MM.1S (cell line): ENCODE data around the gene OSBP2.

ENCODE experiments used
- DNase-seq: peaks from one replicate; pipeline ENCODE4 v3.0.0-alpha.2; 2015
- H2AFZ ChIP-seq: fragments of 300-600 bp; sonication (generic); 2 replicates; pipeline ENCODE4 v1.6.0; 2016; ENCODE audit warnings: antibody characterized with exemption, low read length
- H3F3A ChIP-seq: fragments of 300-600 bp; sonication (generic); 2 replicates; pipeline ENCODE4 v1.6.1; 2016; ENCODE audit warnings: mild to moderate bottlenecking, antibody characterized with exemption, low read length, moderate library complexity, mixed read lengths; ENCODE audit not compliant: insufficient read depth
- H3K27ac ChIP-seq: fragments of 300-600 bp; sonication (generic); 2 replicates; pipeline ENCODE4 v1.5.1; 2016; ENCODE audit warnings: mild to moderate bottlenecking, low read length
- H3K27me3 ChIP-seq: fragments of 300-600 bp; sonication (generic); replicated peaks from 2 replicates; pipeline ENCODE4 v1.6.0; 2016; ENCODE audit warnings: low read length; ENCODE audit not compliant: insufficient read depth
- H3K36me3 ChIP-seq: fragments of 300-600 bp; sonication (generic); replicated peaks from 2 replicates; pipeline ENCODE4 v1.6.1; 2016; ENCODE audit warnings: mild to moderate bottlenecking, low read length, mixed read lengths; ENCODE audit not compliant: insufficient read depth
- H3K4me1 ChIP-seq: fragments of 300-600 bp; sonication (generic); 2 replicates; pipeline ENCODE4 v1.6.1; 2016; ENCODE audit warnings: low read length, mixed read lengths
- H3K4me2 ChIP-seq: fragments of 300-600 bp; sonication (generic); 2 replicates; pipeline ENCODE4 v1.6.0; 2016; ENCODE audit warnings: low read depth, low read length
- H3K4me3 ChIP-seq: fragments of 300-600 bp; sonication (generic); 2 replicates; pipeline ENCODE4 v1.5.1; 2016; ENCODE audit warnings: low read length, mixed read lengths
- H3K79me2 ChIP-seq: fragments of 300-600 bp; sonication (generic); 2 replicates; pipeline ENCODE4 v1.6.1; 2016; ENCODE audit warnings: mixed run types, low read length, mixed read lengths
- H3K9ac ChIP-seq: fragments of 300-600 bp; sonication (generic); 2 replicates; pipeline ENCODE4 v1.6.1; 2016; ENCODE audit warnings: low read length, mixed read lengths
- H3K9me2 ChIP-seq: fragments of 300-600 bp; sonication (generic); replicated peaks from 2 replicates; pipeline ENCODE4 v1.6.1; 2016; ENCODE audit warnings: mild to moderate bottlenecking, low read length, mixed read lengths; ENCODE audit not compliant: insufficient read depth
- H3K9me3 ChIP-seq: fragments of 300-600 bp; sonication (generic); replicated peaks from 2 replicates; pipeline ENCODE4 v1.6.1; 2016; ENCODE audit warnings: mild to moderate bottlenecking, low read length, mixed read lengths; ENCODE audit not compliant: insufficient read depth
- H4K20me1 ChIP-seq: fragments of 300-600 bp; sonication (generic); 2 replicates; pipeline ENCODE4 v1.6.1; 2016; ENCODE audit warnings: mild to moderate bottlenecking, low read length, moderate library complexity, mixed read lengths; ENCODE audit not compliant: insufficient read depth
- EZH2 ChIP-seq: fragments of 300-600 bp; sonication (generic); optimal IDR thresholded peaks from 2 replicates; pipeline ENCODE3; 2017; ENCODE audit warnings: low read depth, mild to moderate bottlenecking, antibody characterized with exemption, low read length, mixed read lengths
- EZH2phosphoT487 ChIP-seq: fragments of 300-600 bp; sonication (generic); IDR thresholded peaks from 2 replicates; pipeline ENCODE4 v1.6.1; 2018; ENCODE audit warnings: antibody characterized with exemption, low read length
- TF ChIP-seq, protein P1 (sequence below): fragments of 300-600 bp; sonication (generic); IDR thresholded peaks from 2 replicates; pipeline ENCODE4 v1.5.1; 2016; ENCODE audit warnings: antibody characterized with exemption, low read length, mixed read lengths

The OSBP2 gene

GRCh38 chr22:30652852-30653251, 41.8 kb upstream of the OSBP2 start:
- no peaks in the 10 kb centered on the region for H3K79me2 ChIP-seq
- H3K4me1 ChIP-seq: no peaks in the 10 kb centered on the region
- H3K4me2 ChIP-seq: no peak overlapping the region
- no peaks in the 10 kb centered on the region for H3K36me3 ChIP-seq
- H3K4me3 ChIP-seq: no peak overlapping the region
- no peak overlapping the region for H2AFZ ChIP-seq
- no peaks in the 10 kb centered on the region for H3K9me3 ChIP-seq
- TF ChIP-seq, protein P1, sequence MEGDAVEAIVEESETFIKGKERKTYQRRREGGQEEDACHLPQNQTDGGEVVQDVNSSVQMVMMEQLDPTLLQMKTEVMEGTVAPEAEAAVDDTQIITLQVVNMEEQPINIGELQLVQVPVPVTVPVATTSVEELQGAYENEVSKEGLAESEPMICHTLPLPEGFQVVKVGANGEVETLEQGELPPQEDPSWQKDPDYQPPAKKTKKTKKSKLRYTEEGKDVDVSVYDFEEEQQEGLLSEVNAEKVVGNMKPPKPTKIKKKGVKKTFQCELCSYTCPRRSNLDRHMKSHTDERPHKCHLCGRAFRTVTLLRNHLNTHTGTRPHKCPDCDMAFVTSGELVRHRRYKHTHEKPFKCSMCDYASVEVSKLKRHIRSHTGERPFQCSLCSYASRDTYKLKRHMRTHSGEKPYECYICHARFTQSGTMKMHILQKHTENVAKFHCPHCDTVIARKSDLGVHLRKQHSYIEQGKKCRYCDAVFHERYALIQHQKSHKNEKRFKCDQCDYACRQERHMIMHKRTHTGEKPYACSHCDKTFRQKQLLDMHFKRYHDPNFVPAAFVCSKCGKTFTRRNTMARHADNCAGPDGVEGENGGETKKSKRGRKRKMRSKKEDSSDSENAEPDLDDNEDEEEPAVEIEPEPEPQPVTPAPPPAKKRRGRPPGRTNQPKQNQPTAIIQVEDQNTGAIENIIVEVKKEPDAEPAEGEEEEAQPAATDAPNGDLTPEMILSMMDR: no peak
- no peak for TF ChIP-seq EZH2
- TF ChIP-seq EZH2phosphoT487: no peak
- no peaks in the 10 kb centered on the region for H3K27me3 ChIP-seq
- DNase-seq: no peak
- H3K9me2 ChIP-seq: no peaks in the 10 kb centered on the region
- no peak overlapping the region for H3K9ac ChIP-seq
- no peaks in the 10 kb centered on the region for H3F3A ChIP-seq
- H3K27ac ChIP-seq: no peak overlapping the region
- H4K20me1 ChIP-seq: no peaks in the 10 kb centered on the region

- DNase-seq: no peak
- Histone ChIP-seq H3K79me2 (no peaks in the 10 kb centered on the region), H3K4me2 (no peak overlapping the region), H3K9me2 (no peaks in the 10 kb centered on the region), H3K27ac (no peak overlapping the region), H3K36me3 (no peaks in the 10 kb centered on the region), H3F3A (no peaks in the 10 kb centered on the region), H4K20me1 (no peaks in the 10 kb centered on the region), H3K4me1 (no peaks in the 10 kb centered on the region), H3K27me3 (no peaks in the 10 kb centered on the region), H3K9me3 (no peaks in the 10 kb centered on the region), H3K9ac (no peak overlapping the region), H2AFZ (no peak overlapping the region), H3K4me3 (no peak overlapping the region)
- TF ChIP-seq EZH2phosphoT487: no peak
These were observed 40.3 kb upstream of the OSBP2 start for GRCh38 chr22:30654361-30654760.

DNA sequence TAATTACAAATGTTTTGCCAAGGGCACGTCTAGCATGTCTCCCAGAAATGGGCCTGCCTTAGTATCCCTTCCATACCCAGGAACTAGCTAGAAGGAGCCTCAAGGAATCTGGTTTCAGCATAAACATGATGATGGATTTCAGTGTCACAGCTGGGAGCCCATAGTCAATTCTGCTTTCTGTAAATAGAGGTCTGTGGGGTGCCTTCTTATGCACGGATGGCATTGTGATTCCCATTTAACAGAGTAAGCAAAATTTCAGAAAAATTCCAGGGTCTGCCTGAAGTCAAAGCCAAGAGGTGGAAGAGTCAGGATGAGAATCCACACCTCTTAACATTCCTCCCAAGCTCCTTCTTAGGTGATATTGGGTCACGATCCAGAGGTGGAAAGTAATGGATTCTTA, 39.1 kb upstream of the OSBP2 start:
- no peak overlapping the region for H2AFZ ChIP-seq
- H3F3A ChIP-seq: no peaks in the 10 kb centered on the region
- no peak overlapping the region for H3K4me3 ChIP-seq
- H3K4me2 ChIP-seq: no peak overlapping the region
- no peaks in the 10 kb centered on the region for H3K9me2 ChIP-seq
- H3K27me3 ChIP-seq: no peaks in the 10 kb centered on the region
- H3K4me1 ChIP-seq: no peaks in the 10 kb centered on the region
- H3K9me3 ChIP-seq: no peaks in the 10 kb centered on the region
- TF ChIP-seq EZH2phosphoT487 (no peak), EZH2 (no peak)
- TF ChIP-seq, protein P1: no peak
- H3K79me2 ChIP-seq: no peaks in the 10 kb centered on the region
- no peak for DNase-seq
- H3K9ac ChIP-seq: no peak overlapping the region
- H3K27ac ChIP-seq: no peak overlapping the region
- no peaks in the 10 kb centered on the region for H3K36me3 ChIP-seq
- H4K20me1 ChIP-seq: no peaks in the 10 kb centered on the region

- H3K9me2 ChIP-seq: no peaks in the 10 kb centered on the region
- no peak overlapping the region for H3K4me2 ChIP-seq
- H3K9ac ChIP-seq: no peak overlapping the region
- H4K20me1 ChIP-seq: no peaks in the 10 kb centered on the region
- H3K4me3 ChIP-seq: no peak overlapping the region
- no peak overlapping the region for H3K27ac ChIP-seq
- H3K36me3 ChIP-seq: no peaks in the 10 kb centered on the region
- H3K79me2 ChIP-seq: no peaks in the 10 kb centered on the region
- H3K27me3 ChIP-seq: no peaks in the 10 kb centered on the region
- H3K9me3 ChIP-seq: no peaks in the 10 kb centered on the region
- no peak for DNase-seq
- TF ChIP-seq EZH2phosphoT487 (no peak), EZH2 (no peak)
- TF ChIP-seq, protein P1: no peak
- no peaks in the 10 kb centered on the region for H3F3A ChIP-seq
- no peaks in the 10 kb centered on the region for H3K4me1 ChIP-seq
- H2AFZ ChIP-seq: no peak overlapping the region
These were observed 32.6 kb upstream of the OSBP2 start for GRCh38 chr22:30662040-30662439.
